ENCODE results near the gene DRD2. TPM values are rescaled to one million over a fixed set of nuclear protein-coding genes. Genes with fewer than 3 reads are reported as not detected.

Gene DRD2
- total and polyA plus RNA-seq, 2 experiments from 2014 or later, result 0.59 to 0.67 TPM

DNA sequence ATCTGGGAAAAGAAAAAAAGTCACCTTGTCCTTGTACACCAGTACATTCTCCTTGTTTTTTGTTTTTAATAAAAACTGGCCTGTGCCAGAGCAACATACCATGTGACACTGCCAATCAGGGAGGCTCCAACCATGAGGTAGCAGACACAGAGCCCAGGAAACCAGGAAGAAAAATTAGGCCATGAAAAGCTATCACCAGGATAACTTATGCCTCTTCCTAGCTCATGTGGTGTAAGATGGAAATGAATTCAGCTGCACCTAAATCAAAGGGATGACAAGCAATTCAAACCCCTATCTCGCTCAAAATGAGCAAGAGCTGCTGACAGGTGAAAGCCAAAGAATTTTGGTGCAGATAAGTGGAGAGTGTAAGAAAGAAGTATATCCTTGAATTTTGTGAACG is 7.7 kb downstream of the DRD2 start:
- Histone ChIP-seq H3K4me1 (ENCODE audit: insufficient read depth) (no peaks in the 10 kb centered on the region), H3K4me2 (no peak overlapping the region), H3K9me3 (ENCODE audit: low read depth) (no peaks in the 10 kb centered on the region), H3K4me3 (no peak overlapping the region), H3K27me3 (peaks cover 9% of the 10 kb centered on the region), H4K20me1 (ENCODE audit: insufficient read depth, poor library complexity, severe bottlenecking) (no peaks in the 10 kb centered on the region), H3K9me2 (replicated peaks; ENCODE audit: insufficient read depth) (no peaks in the 10 kb centered on the region), H3K79me2 (no peaks in the 10 kb centered on the region), H3K27ac (no peak overlapping the region), H3K36me3 (replicated peaks; ENCODE audit: insufficient read depth, low read depth) (no peaks in the 10 kb centered on the region), H2AFZ (no peak overlapping the region)
- TF ChIP-seq EZH2phosphoT487 (IDR thresholded peaks at IDR 0.05; ENCODE audit: low read depth, severe bottlenecking, unreplicated experiment) (no peak), EZH2 (IDR thresholded peaks at IDR 0.05; ENCODE audit: borderline replicate concordance) (no peak)
- TF ChIP-seq, protein P1, sequence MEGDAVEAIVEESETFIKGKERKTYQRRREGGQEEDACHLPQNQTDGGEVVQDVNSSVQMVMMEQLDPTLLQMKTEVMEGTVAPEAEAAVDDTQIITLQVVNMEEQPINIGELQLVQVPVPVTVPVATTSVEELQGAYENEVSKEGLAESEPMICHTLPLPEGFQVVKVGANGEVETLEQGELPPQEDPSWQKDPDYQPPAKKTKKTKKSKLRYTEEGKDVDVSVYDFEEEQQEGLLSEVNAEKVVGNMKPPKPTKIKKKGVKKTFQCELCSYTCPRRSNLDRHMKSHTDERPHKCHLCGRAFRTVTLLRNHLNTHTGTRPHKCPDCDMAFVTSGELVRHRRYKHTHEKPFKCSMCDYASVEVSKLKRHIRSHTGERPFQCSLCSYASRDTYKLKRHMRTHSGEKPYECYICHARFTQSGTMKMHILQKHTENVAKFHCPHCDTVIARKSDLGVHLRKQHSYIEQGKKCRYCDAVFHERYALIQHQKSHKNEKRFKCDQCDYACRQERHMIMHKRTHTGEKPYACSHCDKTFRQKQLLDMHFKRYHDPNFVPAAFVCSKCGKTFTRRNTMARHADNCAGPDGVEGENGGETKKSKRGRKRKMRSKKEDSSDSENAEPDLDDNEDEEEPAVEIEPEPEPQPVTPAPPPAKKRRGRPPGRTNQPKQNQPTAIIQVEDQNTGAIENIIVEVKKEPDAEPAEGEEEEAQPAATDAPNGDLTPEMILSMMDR (IDR thresholded peaks at IDR 0.05; ENCODE audit: poor library complexity), result no peak
- 67% methylated on average over 2 of the region's 2 CpGs for WGBS (ENCODE audit: low lambda C conversion rate, missing lambda C conversion rate)
- no peak for DNase-seq (ENCODE audit: low spot score)

DNA sequence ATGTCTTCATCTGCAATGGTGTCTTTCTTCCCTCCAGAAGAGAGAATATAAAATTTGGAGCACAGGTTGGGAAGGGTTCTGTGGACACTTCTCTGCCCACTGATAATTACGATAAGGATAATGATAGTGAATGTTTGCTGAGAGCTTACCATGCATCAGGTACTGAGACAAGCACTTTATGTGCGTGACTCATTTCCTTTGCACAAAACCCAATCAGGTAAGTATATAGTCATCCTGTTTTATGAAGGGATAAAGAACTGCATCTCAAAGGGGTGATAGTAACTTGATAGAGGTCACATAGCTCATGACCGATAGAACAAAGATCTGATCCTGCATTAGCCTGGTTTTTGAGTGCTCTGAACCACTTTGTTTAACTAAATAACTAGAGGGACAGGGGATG is 9.4 kb downstream of the DRD2 start:
- TF ChIP-seq EZH2phosphoT487 (IDR thresholded peaks at IDR 0.05; ENCODE audit: low read depth, severe bottlenecking, unreplicated experiment) (no peak), EZH2 (IDR thresholded peaks at IDR 0.05; ENCODE audit: borderline replicate concordance) (no peak)
- TF ChIP-seq, protein P1 (IDR thresholded peaks at IDR 0.05; ENCODE audit: poor library complexity), result no peak
- H3K27me3 ChIP-seq, result peaks cover 4% of the 10 kb centered on the region
- no peaks in the 10 kb centered on the region for H3K36me3 ChIP-seq (replicated peaks; ENCODE audit: insufficient read depth, low read depth)
- H3K4me2 ChIP-seq, result no peak overlapping the region
- H4K20me1 ChIP-seq (ENCODE audit: insufficient read depth, poor library complexity, severe bottlenecking), result no peaks in the 10 kb centered on the region
- H3K4me1 ChIP-seq (ENCODE audit: insufficient read depth), result no peaks in the 10 kb centered on the region
- no peaks in the 10 kb centered on the region for H3K9me2 ChIP-seq (replicated peaks; ENCODE audit: insufficient read depth)
- H3K79me2 ChIP-seq, result no peaks in the 10 kb centered on the region
- WGBS (ENCODE audit: low lambda C conversion rate, missing lambda C conversion rate), result 68% methylated on average over 3 of the region's 3 CpGs
- H3K9me3 ChIP-seq (ENCODE audit: low read depth), result no peaks in the 10 kb centered on the region
- DNase-seq (ENCODE audit: low spot score), result no peak
- H3K4me3 ChIP-seq, result no peak overlapping the region
- H3K27ac ChIP-seq, result no peak overlapping the region
- H2AFZ ChIP-seq, result no peak overlapping the region

DNA sequence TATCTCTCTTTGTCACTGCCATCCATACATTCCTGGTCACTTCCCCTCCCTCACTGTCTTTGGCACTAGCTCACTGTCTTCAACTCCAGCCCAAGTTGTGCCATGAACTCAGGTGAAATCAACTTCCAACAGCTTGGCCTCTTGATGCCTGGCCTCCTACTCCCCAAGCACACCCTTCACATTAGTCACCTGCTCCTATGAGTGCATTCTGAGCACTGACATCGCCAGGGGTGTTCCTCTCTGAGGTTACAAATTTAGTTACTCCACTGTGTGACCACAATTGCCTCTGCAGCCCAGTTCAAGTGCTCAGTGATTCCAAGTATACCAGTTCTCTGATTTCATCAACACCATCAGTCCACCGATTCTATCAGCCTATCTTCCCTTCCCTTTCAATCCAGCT is 10.8 kb downstream of the DRD2 start:
- Histone ChIP-seq H3K4me2 (no peak overlapping the region), H3K4me1 (ENCODE audit: insufficient read depth) (no peaks in the 10 kb centered on the region), H2AFZ (no peak overlapping the region), H3K9me3 (ENCODE audit: low read depth) (no peaks in the 10 kb centered on the region), H3K36me3 (replicated peaks; ENCODE audit: insufficient read depth, low read depth) (no peaks in the 10 kb centered on the region), H3K27me3 (peaks cover 4% of the 10 kb centered on the region), H3K27ac (no peak overlapping the region), H4K20me1 (ENCODE audit: insufficient read depth, poor library complexity, severe bottlenecking) (no peaks in the 10 kb centered on the region), H3K79me2 (no peaks in the 10 kb centered on the region), H3K4me3 (no peak overlapping the region), H3K9me2 (replicated peaks; ENCODE audit: insufficient read depth) (no peaks in the 10 kb centered on the region)
- no peak for DNase-seq (ENCODE audit: low spot score)
- WGBS (ENCODE audit: low lambda C conversion rate, missing lambda C conversion rate), result 91% methylated on average over 2 of the region's 2 CpGs
- TF ChIP-seq, protein P1 (IDR thresholded peaks at IDR 0.05; ENCODE audit: poor library complexity), result no peak
- TF ChIP-seq EZH2 (IDR thresholded peaks at IDR 0.05; ENCODE audit: borderline replicate concordance) (no peak), EZH2phosphoT487 (IDR thresholded peaks at IDR 0.05; ENCODE audit: low read depth, severe bottlenecking, unreplicated experiment) (no peak)

DNA sequence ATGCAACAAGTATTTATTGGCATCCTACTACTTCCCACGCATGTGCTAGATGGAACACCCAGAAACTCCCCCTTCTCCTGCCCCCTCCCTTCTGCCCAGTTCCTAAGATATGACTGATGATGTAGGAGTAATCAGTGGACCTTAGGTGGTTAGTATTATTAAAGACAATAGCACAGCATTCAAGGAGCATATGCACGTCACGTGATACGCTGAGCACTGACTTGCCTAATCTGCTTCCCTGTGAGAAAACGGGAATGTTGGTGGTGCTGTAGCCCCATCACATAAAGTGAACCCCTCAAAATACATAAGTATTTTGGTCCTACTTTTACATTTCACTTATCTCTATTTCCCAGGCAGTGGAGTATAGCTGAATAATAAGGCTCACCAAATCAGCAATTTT is 12.4 kb downstream of the DRD2 start:
- H3K27ac ChIP-seq, result no peak overlapping the region
- no peak overlapping the region for H3K4me3 ChIP-seq
- no peak for DNase-seq (ENCODE audit: low spot score)
- H4K20me1 ChIP-seq (ENCODE audit: insufficient read depth, poor library complexity, severe bottlenecking), result no peaks in the 10 kb centered on the region
- TF ChIP-seq EZH2 (IDR thresholded peaks at IDR 0.05; ENCODE audit: borderline replicate concordance) (no peak), EZH2phosphoT487 (IDR thresholded peaks at IDR 0.05; ENCODE audit: low read depth, severe bottlenecking, unreplicated experiment) (no peak)
- TF ChIP-seq, protein P1 (IDR thresholded peaks at IDR 0.05; ENCODE audit: poor library complexity), result no peak
- H3K79me2 ChIP-seq, result no peaks in the 10 kb centered on the region
- no peaks in the 10 kb centered on the region for H3K9me3 ChIP-seq (ENCODE audit: low read depth)
- no peaks in the 10 kb centered on the region for H3K9me2 ChIP-seq (replicated peaks; ENCODE audit: insufficient read depth)
- H3K36me3 ChIP-seq (replicated peaks; ENCODE audit: insufficient read depth, low read depth), result no peaks in the 10 kb centered on the region
- no peaks in the 10 kb centered on the region for H3K4me1 ChIP-seq (ENCODE audit: insufficient read depth)
- peaks cover 4% of the 10 kb centered on the region for H3K27me3 ChIP-seq
- H2AFZ ChIP-seq, result no peak overlapping the region
- H3K4me2 ChIP-seq, result no peak overlapping the region
- 92% methylated on average over 5 of the region's 5 CpGs for WGBS (ENCODE audit: low lambda C conversion rate, missing lambda C conversion rate)
